GF-D8 (cell line): ENCODE data around the gene PCBP3.

ENCODE experiments used
- DNase-seq: peaks from one replicate; lab custom pipeline; 2025; lab: John Stamatoyannopoulos, UW

Gene PCBP3

GRCh38 chr21:45753445-45753844, 109.9 kb downstream of the PCBP3 start:
- no peak for DNase-seq

GRCh38 chr21:45756029-45756428, 112.5 kb downstream of the PCBP3 start:
- no peak for DNase-seq

GRCh38 chr21:45756669-45757068, 113.1 kb downstream of the PCBP3 start:
- no peak for DNase-seq

GRCh38 chr21:45761704-45762103, 118.2 kb downstream of the PCBP3 start:
- no peak for DNase-seq

- no peak for DNase-seq
Observed at GRCh38 chr21:45763074-45763473, 119.5 kb downstream of the PCBP3 start.

- DNase-seq = no peak
Observed at GRCh38 chr21:45763506-45763905, 120.0 kb downstream of the PCBP3 start.

GRCh38 chr21:45764792-45765191, 121.3 kb downstream of the PCBP3 start:
- no peak for DNase-seq

- no peak for DNase-seq
Observed at GRCh38 chr21:45765375-45765774, 121.8 kb downstream of the PCBP3 start.

- DNase-seq = no peak
Observed at GRCh38 chr21:45766055-45766454, 122.5 kb downstream of the PCBP3 start.

- DNase-seq = no peak
Observed at GRCh38 chr21:45766501-45766900, 123.0 kb downstream of the PCBP3 start.

GRCh38 chr21:45767071-45768006, 123.8 kb downstream of the PCBP3 start:
- DNase-seq = no peak

- no peak for DNase-seq
Observed at GRCh38 chr21:45768011-45768739, 124.7 kb downstream of the PCBP3 start.

- no peak for DNase-seq
Observed at GRCh38 chr21:45768740-45769048, 125.2 kb downstream of the PCBP3 start.

- DNase-seq = no peak
Observed at GRCh38 chr21:45769294-45769693, 125.8 kb downstream of the PCBP3 start.

GRCh38 chr21:45769896-45770295, 126.4 kb downstream of the PCBP3 start:
- no peak for DNase-seq

GRCh38 chr21:45772180-45772579, 128.7 kb downstream of the PCBP3 start:
- DNase-seq = no peak

- DNase-seq = no peak
Observed at GRCh38 chr21:45774291-45774690, 130.8 kb downstream of the PCBP3 start.

- no peak for DNase-seq
Observed at GRCh38 chr21:45776971-45777370, 133.4 kb downstream of the PCBP3 start.

- DNase-seq = no peak
Observed at GRCh38 chr21:45778686-45779085, 135.2 kb downstream of the PCBP3 start.

- no peak for DNase-seq
Observed at GRCh38 chr21:45779226-45779625, 135.7 kb downstream of the PCBP3 start.

GRCh38 chr21:45780647-45781046, 137.1 kb downstream of the PCBP3 start:
- no peak for DNase-seq

GRCh38 chr21:45781741-45782140, 138.2 kb downstream of the PCBP3 start:
- DNase-seq = no peak

- no peak for DNase-seq
Observed at GRCh38 chr21:45786660-45787059, 143.1 kb downstream of the PCBP3 start.
